ENCODE measurements around the gene L1TD1. TPM values are rescaled to one million over a fixed set of nuclear protein-coding genes. Genes with fewer than 3 reads are reported as not detected.

Gene L1TD1
- total and polyA plus RNA-seq, 12 donors = 0.07 to 0.16 (median 0.12) TPM; not detected in 9

GRCh38 chr1:62233926-62234450 is 39.3 kb downstream of the L1TD1 start:
- 94% methylated on average over 7 of the region's 7 CpGs for WGBS, 2 donors
- no peak overlapping the region for H3K4me3 ChIP-seq

GRCh38 chr1:62234688-62235087 is 40.0 kb downstream of the L1TD1 start:
- Histone ChIP-seq H3K4me3 (no peak overlapping the region), H3K36me3 (no peaks in the 10 kb centered on the region), H3K4me1 (peaks cover 0 to 4% (median 0%) of the 10 kb centered on the region in 9 donors), H3K9me3 (peaks cover 0 to 3% (median 0%) of the 10 kb centered on the region in 11 donors), H3K27me3 (peaks cover 0 to 3% (median 0%) of the 10 kb centered on the region in 7 donors), H3K27ac (no peak overlapping the region)
- DNase-seq = no peak
- WGBS, 2 donors = 75 to 87% methylated on average over 6 of the region's 6 CpGs
- no peak for TF ChIP-seq CTCF (IDR thresholded peaks at IDR 0.05)
- intact Hi-C loops (cut with DNase I) = no loop called here
- ATAC-seq = no peak

More at GRCh38 chr1:62233926-62234450, 39.3 kb downstream of the L1TD1 start:
- no peaks in the 10 kb centered on the region for H3K9me3 ChIP-seq
- H3K4me1 ChIP-seq = peaks cover 0 to 4% (median 0%) of the 10 kb centered on the region in 9 donors
- H3K27ac ChIP-seq = no peak overlapping the region
- no peak for ATAC-seq
- TF ChIP-seq CTCF (IDR thresholded peaks at IDR 0.05) = no peak
- H3K36me3 ChIP-seq = no peaks in the 10 kb centered on the region
- no peak for DNase-seq
- peaks cover 0 to 3% (median 0%) of the 10 kb centered on the region in 7 donors for H3K27me3 ChIP-seq
- intact Hi-C loops (cut with DNase I) = no loop called here

- H3K27ac ChIP-seq = no peak overlapping the region
- ATAC-seq (no peak), DNase-seq (no peak)
- 93 to 95% methylated on average over 2 of the region's 2 CpGs for WGBS, 2 donors
- H3K36me3 ChIP-seq = no peaks in the 10 kb centered on the region
- TF ChIP-seq CTCF (IDR thresholded peaks at IDR 0.05) = no peak
- H3K27me3 ChIP-seq = peaks cover 0 to 3% (median 0%) of the 10 kb centered on the region in 7 donors
- H3K9me3 ChIP-seq = peaks cover 0 to 3% (median 0%) of the 10 kb centered on the region in 11 donors
- intact Hi-C loops (cut with DNase I) = no loop called here
- H3K4me3 ChIP-seq = no peak overlapping the region
- peaks cover 0 to 1% (median 0%) of the 10 kb centered on the region in 9 donors for H3K4me1 ChIP-seq
Observed at GRCh38 chr1:62235576-62235975, 40.9 kb downstream of the L1TD1 start.

GRCh38 chr1:62237361-62237760 is 42.7 kb downstream of the L1TD1 start:
- Histone ChIP-seq H3K4me3 (no peak overlapping the region), H3K4me1 (peaks cover 0 to 16% (median 9%) of the 10 kb centered on the region in 9 donors), H3K27me3 (peaks cover 0 to 3% (median 0%) of the 10 kb centered on the region in 7 donors), H3K9me3 (peaks cover 0 to 3% (median 0%) of the 10 kb centered on the region in 11 donors), H3K36me3 (no peaks in the 10 kb centered on the region), H3K27ac (no peak overlapping the region)
- no peak for ATAC-seq
- no peak for DNase-seq
- no peak for TF ChIP-seq CTCF (IDR thresholded peaks at IDR 0.05)
- intact Hi-C loops (cut with DNase I) = no loop called here
- WGBS, 2 donors = 86 to 88% methylated on average over 4 of the region's 4 CpGs
